Putamen (tissue), 1 donor: ENCODE results near the gene MN1.

ENCODE experiments used
- DNase-seq: peaks from one replicate; pipeline ENCODE4 v3.0.0-alpha.2; 2016; ENCODE audit warnings: low spot score

MN1 gene

GRCh38 chr22:27785831-27786230, 15.7 kb downstream of the MN1 start:
- no peak for DNase-seq

- DNase-seq = no peak
Observed at GRCh38 chr22:27784120-27784475, 17.5 kb downstream of the MN1 start.

- DNase-seq = no peak
Observed at GRCh38 chr22:27783436-27784119, 18.0 kb downstream of the MN1 start.

DNA sequence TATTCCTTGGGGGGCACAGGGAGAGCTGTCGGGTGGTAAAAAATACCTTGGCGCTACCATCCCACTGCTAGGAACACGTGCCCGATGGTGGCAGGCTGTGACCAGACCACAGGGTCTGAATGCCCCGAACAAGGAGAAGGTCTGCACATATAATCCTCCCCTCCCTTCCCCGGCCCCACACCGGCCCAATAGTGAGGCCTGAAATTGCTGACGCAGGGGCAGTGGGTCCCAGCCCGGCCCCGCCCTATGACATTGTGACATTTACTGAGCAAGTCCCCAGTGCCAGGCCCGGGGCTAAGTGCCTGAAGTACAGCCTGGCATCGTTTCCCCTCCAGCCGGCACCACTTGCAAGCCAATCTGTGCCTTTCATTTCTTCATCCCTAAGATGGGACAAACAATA, 19.5 kb downstream of the MN1 start:
- DNase-seq = no peak

- no peak for DNase-seq
Observed at GRCh38 chr22:27780161-27780575, 21.4 kb downstream of the MN1 start.

GRCh38 chr22:27779643-27780042, 21.9 kb downstream of the MN1 start:
- DNase-seq = no peak

- DNase-seq = no peak
Observed at GRCh38 chr22:27778294-27779090, 23.1 kb downstream of the MN1 start.

DNA sequence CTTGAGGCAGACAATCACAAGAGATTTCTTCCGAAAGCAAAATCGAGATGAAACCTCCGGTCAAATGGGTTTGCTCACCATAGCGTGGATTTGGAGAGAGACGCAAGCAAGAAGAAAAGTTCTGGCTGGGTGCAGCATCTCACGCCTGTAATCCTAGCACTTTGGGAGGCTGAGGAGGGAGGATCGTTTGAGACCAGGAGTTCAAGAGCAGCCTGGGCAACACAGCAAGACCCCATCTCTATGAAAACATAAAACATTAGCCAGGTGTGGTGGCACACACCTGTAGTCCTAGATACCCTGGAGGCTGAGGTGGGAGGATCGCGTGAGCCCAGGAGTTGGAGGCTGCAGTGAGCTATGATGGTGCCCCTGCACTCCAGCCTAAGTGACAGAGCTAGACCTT, 24.4 kb downstream of the MN1 start:
- no peak for DNase-seq

DNA sequence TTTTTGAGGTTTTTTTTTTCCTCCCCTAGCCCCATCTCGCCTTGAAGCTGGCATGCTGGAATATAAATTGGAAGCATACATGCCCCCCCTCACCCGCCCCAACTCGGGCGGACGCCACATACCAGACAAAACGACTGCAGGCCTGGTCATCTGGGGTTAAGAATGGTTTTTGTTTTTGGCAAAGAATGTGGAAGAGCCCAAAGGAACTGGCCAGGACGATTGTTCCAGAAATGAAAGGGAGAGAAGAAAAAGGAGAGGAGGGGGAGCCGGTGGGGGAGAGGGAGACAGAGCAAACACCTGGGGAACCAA, 25.0 kb downstream of the MN1 start:
- DNase-seq = no peak

DNA sequence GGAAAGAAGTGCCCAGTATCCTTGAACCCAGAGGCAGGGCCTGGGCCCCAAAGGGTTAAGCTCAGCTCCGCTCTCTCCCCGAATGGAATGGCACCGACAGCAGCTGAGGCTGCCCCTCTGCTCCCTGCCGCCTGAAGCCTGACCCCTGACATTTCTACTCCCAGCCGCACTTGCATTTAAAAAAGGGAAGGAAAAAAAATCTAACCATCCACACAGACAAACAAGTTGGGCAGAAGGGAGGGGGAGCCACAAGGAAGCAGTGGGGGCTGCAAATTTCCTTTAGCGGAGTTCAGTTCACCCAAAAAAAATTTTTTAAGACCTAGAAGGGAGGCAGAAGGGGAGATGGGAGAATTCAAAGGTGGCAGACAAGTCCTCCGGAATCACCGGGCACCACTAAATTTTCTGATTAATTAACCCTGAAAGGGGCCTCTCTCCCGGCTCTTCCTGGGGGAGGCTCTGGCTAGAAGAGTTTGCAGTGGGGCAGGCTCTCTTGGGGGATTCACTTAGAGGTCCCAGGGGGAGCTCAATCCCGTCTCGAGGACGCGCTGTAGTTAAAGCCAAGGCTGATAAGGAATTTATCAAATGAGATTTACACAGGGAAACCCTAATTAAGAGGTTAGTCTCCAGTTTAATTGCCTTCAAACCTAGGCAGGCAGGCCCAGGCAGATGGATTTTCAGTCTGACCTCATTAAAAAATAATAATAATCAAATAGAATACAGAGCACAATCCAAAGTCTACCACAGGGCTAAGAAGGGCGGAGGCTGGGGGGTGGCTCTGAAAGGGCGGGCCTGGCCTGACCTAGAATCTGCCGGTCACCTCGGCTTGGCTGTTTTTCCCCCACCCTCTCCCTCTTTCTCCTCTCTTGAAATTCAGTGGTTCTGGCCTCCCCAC, 25.6 kb downstream of the MN1 start:
- DNase-seq = no peak

DNA sequence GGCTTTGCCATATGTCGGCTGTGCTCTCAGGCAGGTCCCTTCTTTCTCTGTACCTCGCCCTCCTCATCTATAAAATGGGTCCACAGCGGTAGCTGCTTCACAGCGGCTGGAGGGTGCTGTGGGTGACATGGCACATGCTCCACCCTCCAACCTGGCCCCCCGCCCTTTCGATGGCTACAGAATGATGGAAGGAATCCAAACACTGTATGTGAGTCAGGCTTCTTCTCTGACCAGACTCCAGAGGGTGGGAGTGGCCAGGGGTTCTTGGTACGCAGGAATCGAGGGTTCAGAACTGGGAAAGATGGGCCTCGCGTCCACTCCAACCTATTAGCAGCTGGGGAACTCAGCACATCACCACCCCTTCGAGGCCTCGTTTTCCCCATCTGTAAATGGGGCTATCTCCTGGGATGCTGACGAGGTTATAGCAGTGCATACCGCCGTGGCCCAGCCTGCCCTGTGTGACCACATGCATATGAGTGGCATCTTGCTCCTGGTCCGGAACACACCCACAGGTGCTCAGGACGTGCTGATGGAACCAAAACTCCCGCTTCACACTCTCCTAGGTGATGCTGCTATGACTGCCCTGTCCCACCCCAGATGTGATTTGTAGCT, 26.4 kb downstream of the MN1 start:
- DNase-seq = no peak

DNA sequence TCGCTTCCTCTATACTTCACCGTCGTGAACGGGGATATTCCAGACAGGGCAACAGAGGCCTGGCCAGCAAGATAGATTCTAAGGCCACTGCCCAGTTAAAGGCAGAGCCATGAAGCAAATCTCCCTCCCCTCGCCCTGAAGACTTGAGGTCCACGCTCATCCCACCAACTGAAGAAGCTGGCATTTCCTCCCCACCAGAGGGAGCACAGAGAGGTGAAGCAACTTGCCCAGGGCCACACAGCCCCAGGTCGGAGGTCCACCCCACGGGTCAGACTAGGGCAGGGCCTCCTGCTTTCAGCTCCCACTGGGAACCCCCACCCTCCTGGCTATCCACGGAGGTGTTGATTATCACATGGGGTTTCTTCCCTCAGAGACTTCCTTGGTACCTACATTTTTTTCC, 27.4 kb downstream of the MN1 start:
- DNase-seq = no peak

DNA sequence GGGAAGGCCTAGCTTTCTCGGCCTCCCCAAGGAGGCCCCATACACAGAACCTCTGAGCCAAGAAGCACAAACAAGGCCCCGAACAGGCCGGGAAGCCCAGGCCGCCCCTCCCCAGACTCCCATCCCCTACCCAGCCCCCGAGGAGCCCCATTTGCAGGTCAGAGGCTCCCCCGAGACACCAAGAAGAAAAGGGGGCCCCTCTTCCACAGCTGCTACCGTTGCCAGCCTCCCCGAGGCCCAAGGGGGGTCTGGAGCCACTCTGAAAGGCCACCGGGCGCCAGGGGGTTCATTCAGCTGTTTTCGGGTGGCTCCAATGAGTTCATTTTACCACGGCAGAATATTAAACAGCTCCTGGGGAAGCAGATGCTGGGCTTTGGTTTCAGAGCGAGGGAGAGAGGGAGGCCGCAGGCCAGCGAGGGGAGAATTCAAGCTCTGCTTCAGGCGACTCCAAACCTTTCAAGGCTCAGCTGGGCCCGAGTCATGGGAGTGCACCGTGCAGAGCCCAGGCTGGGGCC, 28.5 kb downstream of the MN1 start:
- DNase-seq = no peak

DNA sequence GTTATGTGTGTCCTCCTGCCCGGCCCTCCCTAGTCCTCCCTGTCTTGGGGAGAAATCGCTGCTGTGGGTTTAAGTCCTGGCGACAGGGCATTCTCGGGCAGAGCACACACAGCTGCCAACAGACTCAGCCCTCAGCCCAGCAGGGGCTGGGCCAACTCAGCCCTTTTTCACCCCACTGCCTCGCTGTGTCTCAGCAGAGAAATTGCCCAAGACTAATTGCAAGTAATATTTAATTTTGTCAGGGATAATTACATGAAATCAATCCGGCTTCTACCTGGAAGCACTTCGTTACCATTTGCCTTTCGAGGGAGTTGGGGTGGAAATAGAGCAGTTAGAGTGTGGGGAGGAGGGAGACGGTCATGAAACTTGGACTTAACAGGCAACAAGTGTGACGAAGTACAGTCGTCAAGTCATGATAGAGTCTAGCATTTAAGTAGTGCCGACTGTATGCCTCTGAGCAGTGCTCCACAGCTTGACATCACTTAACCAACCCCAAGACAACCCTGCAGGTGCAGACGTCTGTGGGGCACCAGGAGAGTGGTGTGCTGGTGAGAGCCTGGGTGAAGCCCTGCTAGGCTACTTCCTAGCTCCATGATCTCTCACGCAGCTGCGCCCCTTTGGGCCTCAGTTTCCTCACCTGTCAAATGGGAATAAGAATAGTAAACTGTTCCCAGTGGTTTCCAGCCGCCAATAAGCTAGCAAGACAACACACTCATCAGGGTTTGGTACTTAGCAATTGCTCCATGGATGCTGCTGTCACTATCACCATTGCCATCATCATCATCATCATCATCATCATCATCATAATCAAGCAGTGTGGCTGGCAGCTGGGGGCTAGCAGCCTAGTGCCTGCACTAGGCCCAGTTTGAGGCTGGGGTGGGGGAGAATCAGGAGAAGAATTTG, 29.2 kb downstream of the MN1 start:
- no peak for DNase-seq

GRCh38 chr22:27771637-27772036, 29.9 kb downstream of the MN1 start:
- no peak for DNase-seq

DNA sequence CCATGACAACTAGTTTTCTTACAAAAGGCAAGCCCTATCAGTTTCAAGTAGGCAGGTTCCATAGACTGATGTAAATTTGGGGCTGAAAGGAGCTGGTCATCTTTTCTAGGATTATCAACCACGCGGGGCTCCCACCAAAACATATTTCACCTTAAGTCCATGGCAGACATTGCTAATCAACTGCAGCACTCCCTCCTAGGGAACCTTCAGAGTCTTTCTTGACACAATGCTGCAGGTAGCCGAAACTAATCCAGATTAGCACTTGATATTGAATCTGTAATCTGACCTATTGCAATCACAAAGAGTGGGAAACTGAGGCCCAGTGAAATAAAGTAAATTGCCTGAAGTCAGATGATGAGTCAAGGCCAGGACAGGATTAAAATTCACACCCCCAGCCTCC, 32.5 kb downstream of the MN1 start:
- DNase-seq = no peak

- peak; percentile 81 for DNase-seq
Observed at GRCh38 chr22:27768027-27768653, 33.4 kb downstream of the MN1 start.

DNA sequence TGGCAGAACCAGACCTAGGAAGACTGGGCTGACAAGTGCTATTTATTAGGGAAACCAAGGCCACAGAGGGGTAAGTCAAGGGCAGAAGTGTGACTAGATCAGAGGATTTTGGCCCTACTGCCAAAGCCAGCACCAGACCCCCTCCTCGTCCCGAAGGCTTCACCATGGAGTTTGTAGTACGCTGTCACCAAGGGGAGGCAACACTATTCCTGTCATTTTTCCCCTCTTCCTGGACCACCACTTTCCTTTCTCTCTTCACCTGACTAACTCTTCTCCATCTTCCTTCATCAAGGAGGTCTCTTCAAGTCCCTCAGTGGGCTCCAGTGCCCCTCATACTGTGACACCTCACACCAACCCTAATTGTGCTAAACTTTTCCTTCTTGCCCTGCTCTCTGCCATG, 34.9 kb downstream of the MN1 start:
- DNase-seq = no peak

GRCh38 chr22:27765706-27766291, 35.8 kb downstream of the MN1 start:
- no peak for DNase-seq

DNA sequence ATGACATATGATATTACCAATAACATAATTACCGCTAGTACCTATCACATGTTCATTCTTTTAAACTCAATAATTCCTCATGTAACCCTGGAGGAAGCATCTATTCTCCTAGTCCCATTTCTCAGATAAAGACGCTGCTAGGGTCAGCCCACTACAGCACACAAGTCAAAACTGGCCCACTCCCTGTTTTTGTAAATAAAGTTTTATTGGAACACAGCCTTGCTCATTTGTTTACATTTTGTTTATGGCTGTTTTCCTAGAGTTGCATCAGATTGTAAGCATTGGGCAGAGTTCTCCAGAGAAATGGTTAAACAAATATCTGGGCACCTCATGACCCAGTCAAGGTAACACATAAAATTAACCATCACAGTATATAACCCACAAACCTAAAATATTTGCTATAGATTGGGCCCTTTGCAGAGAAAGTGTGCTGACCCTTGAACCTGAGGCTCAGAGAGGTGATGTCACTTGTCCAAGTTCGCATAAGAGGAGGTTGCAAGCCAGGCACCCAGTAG, 36.8 kb downstream of the MN1 start:
- no peak for DNase-seq
